Prostate gland (tissue), 2 donors: ENCODE results near the gene SCAMP4.

ENCODE experiments used
- POLR2A ChIP-seq: fragments of 450-650 bp; IDR thresholded peaks from one replicate; pipeline ENCODE4 v1.6.1; 2016; ENCODE audit warnings: antibody characterized with exemption, mild to moderate bottlenecking
- POLR2AphosphoS5 ChIP-seq: sonication (generic); formaldehyde crosslinking; IDR thresholded peaks from one replicate; pipeline ENCODE4 v1.6.1; 2017; ENCODE audit warnings: antibody characterized with exemption
- TF ChIP-seq, protein P1 (sequence below), 4 experiments: fragments of 200-600 bp in 2 of 4; fragments of 450-650 bp in 2 of 4; sonication (generic) in 2 of 4; IDR thresholded peaks; 1 replicate in 3 of 4; 2 replicates in 1 of 4; pipeline ENCODE4 v1.5.1; 2016 to 2019; ENCODE audit warnings: antibody characterized with exemption in 4 of 4, mild to moderate bottlenecking in 2 of 4, moderate library complexity in 2 of 4

DNA sequence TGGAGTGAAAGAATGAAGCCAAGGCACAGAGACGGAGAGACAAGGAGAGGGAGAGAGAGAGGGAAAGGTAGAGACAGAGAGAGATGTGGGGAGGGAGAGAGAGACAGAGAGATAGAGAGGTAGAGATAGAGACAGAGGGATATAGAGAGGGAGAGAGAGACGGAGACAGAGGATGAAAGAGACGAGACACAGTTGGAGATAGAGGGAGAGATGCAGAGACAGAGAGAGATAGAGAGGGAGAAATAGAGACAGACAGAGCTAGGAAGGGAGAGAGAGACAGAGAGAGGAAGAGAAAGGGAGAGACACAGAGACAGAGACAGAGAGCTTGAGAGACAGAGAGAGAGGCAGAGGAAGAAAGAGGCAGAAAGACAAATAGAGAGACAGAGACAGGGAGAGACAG, 31.2 kb downstream of the SCAMP4 start:
- TF ChIP-seq POLR2A: no peak
- TF ChIP-seq, protein P1, sequence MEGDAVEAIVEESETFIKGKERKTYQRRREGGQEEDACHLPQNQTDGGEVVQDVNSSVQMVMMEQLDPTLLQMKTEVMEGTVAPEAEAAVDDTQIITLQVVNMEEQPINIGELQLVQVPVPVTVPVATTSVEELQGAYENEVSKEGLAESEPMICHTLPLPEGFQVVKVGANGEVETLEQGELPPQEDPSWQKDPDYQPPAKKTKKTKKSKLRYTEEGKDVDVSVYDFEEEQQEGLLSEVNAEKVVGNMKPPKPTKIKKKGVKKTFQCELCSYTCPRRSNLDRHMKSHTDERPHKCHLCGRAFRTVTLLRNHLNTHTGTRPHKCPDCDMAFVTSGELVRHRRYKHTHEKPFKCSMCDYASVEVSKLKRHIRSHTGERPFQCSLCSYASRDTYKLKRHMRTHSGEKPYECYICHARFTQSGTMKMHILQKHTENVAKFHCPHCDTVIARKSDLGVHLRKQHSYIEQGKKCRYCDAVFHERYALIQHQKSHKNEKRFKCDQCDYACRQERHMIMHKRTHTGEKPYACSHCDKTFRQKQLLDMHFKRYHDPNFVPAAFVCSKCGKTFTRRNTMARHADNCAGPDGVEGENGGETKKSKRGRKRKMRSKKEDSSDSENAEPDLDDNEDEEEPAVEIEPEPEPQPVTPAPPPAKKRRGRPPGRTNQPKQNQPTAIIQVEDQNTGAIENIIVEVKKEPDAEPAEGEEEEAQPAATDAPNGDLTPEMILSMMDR (IDR thresholded peaks at IDR 0.05): no peak
- no peak for TF ChIP-seq POLR2AphosphoS5
